Measurements from ENCODE around the gene ENAH.
A peak's percentile ranks its signal among the peaks of the same experiment; 100 is the strongest.

ENAH gene

GRCh38 chr1:225453797-225454648 is 198.9 kb downstream of the ENAH start:
- DNase-seq (ENCODE audit: low read depth), result no peak

- DNase-seq (ENCODE audit: low read depth), result no peak
Measured at GRCh38 chr1:225451840-225452515, 200.9 kb downstream of the ENAH start.

DNA sequence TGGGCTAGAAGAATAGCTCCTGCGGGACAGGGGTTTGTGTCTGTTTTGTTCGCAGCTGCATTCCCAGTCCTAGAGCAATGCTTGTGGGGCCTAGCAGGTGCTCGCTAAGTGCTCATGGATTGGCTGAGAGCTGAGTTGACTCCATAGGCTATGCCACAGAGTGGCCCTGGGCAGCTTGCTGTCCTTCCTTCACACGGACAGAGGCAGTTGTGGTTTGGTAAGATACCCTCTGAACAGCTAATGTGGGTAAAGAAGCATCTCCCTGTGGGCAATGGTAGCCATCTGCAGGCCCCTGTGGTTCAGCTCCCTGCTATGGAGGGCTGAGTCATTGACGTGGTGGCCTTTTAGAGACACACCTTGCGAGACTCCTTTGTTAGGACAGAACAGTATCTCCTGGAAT is 201.6 kb downstream of the ENAH start:
- no peak for DNase-seq (ENCODE audit: low read depth)

DNA sequence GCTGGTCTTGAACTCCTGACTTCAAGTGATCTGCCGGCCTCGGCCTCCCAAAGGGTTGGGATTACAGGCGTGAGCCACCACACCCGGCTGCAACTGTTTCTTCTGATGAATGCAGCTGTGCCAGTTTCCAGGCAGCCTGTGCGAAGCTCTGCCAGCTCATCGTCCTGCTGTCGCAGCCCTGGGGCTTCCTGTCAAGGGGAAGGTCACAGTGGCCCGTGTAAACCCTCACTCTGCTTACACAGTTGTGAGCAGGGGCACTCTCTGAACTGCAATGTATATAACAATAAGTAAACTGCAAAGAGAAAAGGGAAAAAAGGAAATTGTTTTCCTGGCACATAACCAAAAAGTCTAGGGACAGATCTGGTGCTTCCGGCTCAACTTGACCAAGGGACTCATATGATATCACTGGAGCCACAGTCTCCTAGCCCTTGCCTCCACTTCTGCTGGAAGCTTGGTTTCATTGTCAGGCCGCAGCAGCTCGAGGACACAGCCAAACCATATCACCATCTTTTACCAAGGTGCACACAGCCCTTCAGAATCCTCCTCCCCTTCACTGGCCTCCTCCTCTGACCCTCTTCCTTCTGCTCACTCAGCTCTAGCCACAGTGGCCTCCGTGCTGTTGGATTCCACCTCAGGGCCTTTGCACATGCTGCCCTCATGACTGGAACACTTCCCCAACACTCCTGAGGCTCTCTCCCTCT is 202.3 kb downstream of the ENAH start:
- no peak for DNase-seq (ENCODE audit: low read depth)

DNA sequence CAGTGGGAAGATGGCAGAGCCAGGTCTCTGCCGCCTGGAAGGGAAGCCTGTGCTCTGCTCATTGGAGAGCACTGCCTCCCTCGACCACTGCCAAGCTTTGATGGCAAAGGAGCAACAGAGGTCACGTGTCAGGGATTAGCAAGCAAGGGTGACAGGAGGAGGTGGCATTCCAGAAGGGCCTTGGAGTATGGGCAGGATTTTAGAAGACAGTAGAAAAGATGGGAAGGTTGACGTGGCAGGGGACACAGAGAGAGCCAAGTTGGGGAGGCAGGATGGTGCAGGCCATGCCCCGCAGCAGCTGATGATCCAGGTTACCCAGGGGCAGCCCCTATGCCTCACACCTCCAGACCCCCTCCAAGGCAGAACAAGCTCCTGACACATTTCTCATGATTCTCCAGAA is 203.1 kb downstream of the ENAH start:
- no peak for DNase-seq (ENCODE audit: low read depth)

GRCh38 chr1:225449261-225449660 is 203.7 kb downstream of the ENAH start:
- DNase-seq (ENCODE audit: low read depth), result peak; percentile 38

DNA sequence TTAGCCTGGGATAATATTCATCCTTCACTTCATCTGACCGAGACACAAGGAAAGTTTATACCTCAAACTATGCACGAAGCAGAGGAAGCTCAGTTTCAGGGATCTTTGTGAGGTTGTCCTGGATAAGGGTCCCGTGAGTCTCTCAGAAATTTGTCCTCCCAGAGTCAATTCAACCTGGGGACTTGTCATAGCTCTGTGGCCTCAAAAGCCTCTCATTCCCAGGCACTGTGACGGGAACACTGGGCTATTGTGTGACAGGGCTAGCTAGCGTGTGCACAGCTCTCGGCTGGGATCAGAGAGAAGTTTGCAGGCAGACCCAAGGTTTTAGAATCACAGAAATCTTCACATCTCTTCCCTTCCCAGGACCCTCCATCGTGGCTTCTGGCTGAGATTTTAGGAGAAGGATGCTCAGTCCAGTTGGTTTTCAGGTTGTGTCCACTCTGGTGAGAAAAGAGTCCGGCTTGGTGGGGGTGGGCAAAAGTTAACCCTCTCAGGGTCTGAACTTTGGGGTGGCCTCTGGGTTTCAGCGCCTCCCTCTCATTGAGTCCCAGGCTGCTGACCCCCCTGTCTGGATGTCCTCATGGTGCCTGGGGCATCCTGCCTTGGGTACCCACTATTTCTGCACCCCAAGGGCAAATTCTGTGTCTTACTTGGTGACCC is 204.6 kb downstream of the ENAH start:
- DNase-seq (ENCODE audit: low read depth), result no peak

- DNase-seq (ENCODE audit: low read depth), result no peak
Measured at GRCh38 chr1:225447650-225448089, 205.3 kb downstream of the ENAH start.

- no peak for DNase-seq (ENCODE audit: low read depth)
Measured at GRCh38 chr1:225446981-225447615, 205.8 kb downstream of the ENAH start.

DNA sequence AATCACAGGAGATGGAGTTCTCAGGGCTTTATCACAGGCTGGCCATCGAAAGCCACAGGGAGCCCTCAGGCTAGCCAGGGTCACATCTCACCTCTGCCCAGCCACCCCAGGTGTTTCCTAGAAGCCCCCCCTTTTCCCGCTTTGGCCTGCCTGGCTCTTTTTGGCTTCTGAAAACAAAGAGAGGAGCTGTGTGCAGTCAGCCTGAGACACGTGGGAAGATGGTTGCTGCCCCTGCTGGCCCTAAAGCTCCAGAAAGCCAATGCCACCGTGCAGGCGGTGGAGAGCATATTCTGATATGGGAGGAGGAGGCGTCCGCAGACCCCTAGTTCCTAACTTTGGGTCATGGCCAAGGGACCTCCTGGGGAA is 206.3 kb downstream of the ENAH start:
- no peak for DNase-seq (ENCODE audit: low read depth)

DNA sequence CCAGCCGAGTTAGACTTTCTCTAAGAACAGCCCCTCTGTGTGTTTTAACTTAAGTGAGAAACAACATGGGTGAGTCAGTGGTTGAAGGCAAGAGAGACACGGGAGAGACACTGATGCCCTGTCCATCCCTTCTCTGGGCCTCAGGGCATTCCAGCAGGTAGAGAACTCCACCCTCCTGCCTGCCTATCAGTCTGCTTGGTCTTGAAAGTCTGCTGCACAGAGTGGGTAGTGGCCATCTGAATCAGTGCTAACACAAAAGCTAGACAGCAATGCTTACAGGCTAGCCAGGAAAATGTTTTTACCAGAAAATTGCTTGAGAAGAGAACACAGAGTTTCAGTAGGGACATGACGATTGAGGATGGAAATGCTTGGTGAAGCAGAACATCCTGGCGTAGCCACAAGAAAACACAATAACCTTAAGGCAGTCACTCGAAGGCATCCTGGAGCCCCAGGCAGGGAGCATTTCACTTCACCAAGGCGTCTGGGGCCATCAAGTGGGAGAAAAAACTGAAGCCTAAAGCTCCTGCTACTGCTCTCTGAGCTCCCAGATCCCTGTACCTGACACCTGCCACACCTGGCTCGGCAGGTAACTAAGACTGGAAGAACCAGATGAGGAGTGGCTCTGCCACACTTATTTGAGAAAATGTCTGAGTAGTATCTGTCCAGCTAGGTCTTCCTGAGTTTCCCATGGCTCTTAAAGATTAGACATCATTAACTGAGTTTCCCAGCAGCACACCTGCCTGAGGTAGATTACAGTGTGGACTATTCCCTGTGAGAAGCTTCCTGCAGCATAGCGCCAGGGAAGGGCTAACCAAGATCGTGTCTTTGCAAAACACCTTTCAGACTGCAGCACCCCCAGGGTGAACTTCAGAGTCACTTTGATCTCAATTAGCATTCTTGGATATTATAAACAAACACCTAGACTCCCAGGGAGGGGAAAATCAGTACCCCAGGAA is 207.0 kb downstream of the ENAH start:
- DNase-seq (ENCODE audit: low read depth), result no peak

DNA sequence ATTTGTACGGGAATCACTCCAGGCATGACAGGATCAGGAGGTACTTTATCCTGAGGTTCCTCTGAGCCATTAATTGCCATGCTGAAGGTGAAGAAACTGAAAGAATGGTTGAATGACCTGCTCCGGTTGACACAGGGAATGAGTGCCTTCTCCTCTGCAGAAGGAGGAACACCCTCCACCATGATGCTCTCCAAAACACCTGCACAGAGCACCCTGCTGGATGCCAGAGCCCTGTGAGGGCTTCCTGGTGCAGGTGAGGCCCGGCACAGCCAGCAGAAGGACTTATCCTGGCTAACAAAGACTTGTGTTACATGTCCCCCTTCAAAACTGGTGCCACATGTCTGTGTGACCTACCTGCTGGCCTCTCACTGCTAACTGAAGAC is 210.8 kb downstream of the ENAH start:
- DNase-seq (ENCODE audit: low read depth), result no peak

- no peak for DNase-seq (ENCODE audit: low read depth)
Measured at GRCh38 chr1:225441314-225442122, 211.4 kb downstream of the ENAH start.

GRCh38 chr1:225440380-225441221 is 212.3 kb downstream of the ENAH start:
- DNase-seq (ENCODE audit: low read depth), result no peak

DNA sequence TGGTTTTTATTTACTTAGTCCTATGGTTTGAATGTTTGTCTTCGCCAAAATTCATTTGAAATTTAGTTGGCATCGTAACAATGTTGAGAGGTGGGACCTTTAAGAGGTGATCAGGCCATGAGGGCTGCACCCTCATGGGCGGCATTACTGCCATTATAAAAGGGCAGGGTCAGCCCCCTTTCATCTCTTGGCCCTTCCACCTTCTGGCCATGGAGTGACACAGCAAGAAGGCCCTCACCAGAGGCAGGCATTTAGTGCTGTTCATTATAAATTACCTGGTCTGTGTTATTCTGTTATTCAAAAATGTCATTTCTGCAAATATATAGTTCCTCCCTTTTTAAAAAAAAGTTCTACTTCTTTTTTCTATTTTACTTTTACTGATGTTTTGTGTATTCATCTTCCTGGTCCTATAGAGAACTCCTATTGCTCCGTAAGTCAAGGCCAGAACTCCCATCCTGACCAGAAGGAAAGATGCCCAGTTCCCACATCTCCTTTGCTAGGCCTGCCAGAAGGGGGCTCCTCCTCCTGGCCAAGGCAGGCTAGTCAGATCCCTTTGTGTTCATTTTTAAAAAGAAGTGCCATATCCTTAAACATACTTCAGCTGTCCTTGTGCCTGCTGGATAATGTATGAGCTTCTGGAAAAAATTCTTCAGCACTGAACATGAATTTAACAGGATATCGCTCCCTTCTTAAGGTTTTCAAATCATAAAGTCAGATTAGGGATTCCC is 215.0 kb downstream of the ENAH start:
- DNase-seq (ENCODE audit: low read depth), result peak; percentile 46
